OCI-LY7 (cell line): ENCODE measurements around the gene RAPGEF6. TPM values are rescaled to one million over a fixed set of nuclear protein-coding genes. Genes with fewer than 3 reads are reported as not detected.

Experiments used
- BruUV-seq: library from RNA; stranded (reverse); fragments of 400-500 nt; replicated peaks from 2 replicates; lab custom pipeline; 2021; lab: Mats Ljungman, UMichigan
- CTCF ChIA-PET: fragments of 300-600 bp; sonication (Branson Sonifier 250); formaldehyde crosslinking; loops from one replicate; lab custom pipeline; 2022; ENCODE audit warnings: antibody characterized with exemption; ENCODE audit not compliant: unreplicated experiment; lab: Charles Lee
- POLR2A ChIA-PET: fragments of 300-600 bp; sonication (Branson Sonifier 250); formaldehyde crosslinking; loops from one replicate; lab custom pipeline; 2022; ENCODE audit warnings: antibody characterized with exemption; lab: Charles Lee
- DNase-seq: peaks from one replicate; pipeline ENCODE4 v3.0.0-alpha.2; 2015; ENCODE audit warnings: low spot score
- H2AFZ ChIP-seq: fragments of 200-600 bp; sonication (generic), shearing (Covaris generic); 2 replicates; pipeline ENCODE4 v1.6.1; 2014; ENCODE audit warnings: mild to moderate bottlenecking, antibody characterized with exemption, low read length, moderate library complexity
- H3K27ac ChIP-seq: fragments of 200-600 bp; sonication (generic); 2 replicates; pipeline ENCODE4 v1.5.1; 2014; ENCODE audit warnings: mixed run types, low read depth, mild to moderate bottlenecking, moderate library complexity, low read length, inconsistent platforms; ENCODE audit not compliant: poor library complexity, severe bottlenecking
- H3K36me3 ChIP-seq: fragments of 200-600 bp; sonication (generic); 2 replicates; pipeline ENCODE4 v1.6.1; 2014; ENCODE audit warnings: mild to moderate bottlenecking, antibody characterized with exemption, low read length, moderate library complexity, mixed read lengths; ENCODE audit not compliant: insufficient read depth
- H3K4me1 ChIP-seq: fragments of 200-600 bp; sonication (generic); 2 replicates; pipeline ENCODE4 v1.5.1; 2014; ENCODE audit warnings: mild to moderate bottlenecking, low read length; ENCODE audit not compliant: insufficient read depth, poor library complexity, severe bottlenecking
- H3K4me2 ChIP-seq: fragments of 200-600 bp; sonication (generic); 2 replicates; pipeline ENCODE4 v1.6.1; 2014; ENCODE audit warnings: mild to moderate bottlenecking, low read length
- H3K4me3 ChIP-seq: fragments of 200-600 bp; sonication (generic); 2 replicates; pipeline ENCODE4 v1.5.1; 2014; ENCODE audit warnings: mild to moderate bottlenecking, low read depth, low read length; ENCODE audit not compliant: poor library complexity, severe bottlenecking
- H3K79me2 ChIP-seq: fragments of 200-600 bp; sonication (generic); 2 replicates; pipeline ENCODE4 v1.6.1; 2016; ENCODE audit warnings: low read depth, mild to moderate bottlenecking, low read length, moderate library complexity, mixed read lengths; ENCODE audit not compliant: insufficient read depth
- H3K9me2 ChIP-seq: fragments of 200-600 bp; sonication (generic); 2 replicates; pipeline ENCODE4 v1.6.1; 2016; ENCODE audit warnings: mild to moderate bottlenecking, low read length, mixed read lengths; ENCODE audit not compliant: insufficient read depth
- H3K9me3 ChIP-seq: fragments of 200-600 bp; sonication (generic); 2 replicates; pipeline ENCODE4 v1.6.1; 2014; ENCODE audit warnings: mild to moderate bottlenecking, mixed run types, low read length, mixed read lengths
- H4K20me1 ChIP-seq: fragments of 200-600 bp; sonication (generic); 2 replicates; pipeline ENCODE4 v1.6.1; 2014; ENCODE audit warnings: mild to moderate bottlenecking, antibody characterized with exemption, low read length, moderate library complexity, mixed read lengths; ENCODE audit not compliant: insufficient read depth
- CTCF ChIP-seq: fragments of 200-600 bp; sonication (generic); conservative IDR thresholded peaks from 2 replicates; pipeline ENCODE4 v1.5.1; 2014; ENCODE audit warnings: mild to moderate bottlenecking, antibody characterized with exemption, low read length, moderate library complexity, mixed read lengths
- EZH2phosphoT487 ChIP-seq: fragments of 200-600 bp; sonication (generic); IDR thresholded peaks from 2 replicates; pipeline ENCODE4 v1.6.1; 2018; ENCODE audit warnings: low read depth, borderline replicate concordance, mild to moderate bottlenecking, mixed run types, antibody characterized with exemption, low read length, moderate library complexity, mixed read lengths
- intact Hi-C: fragments of 100-400 bp; cut with micrococcal nuclease; formaldehyde crosslinking; loops from one replicate; pipeline ENCODE4 v1.10.0; 2022; ENCODE audit not compliant: unreplicated experiment
- total RNA-seq, 2 experiments: library from RNA; depleted of rRNA in 1 of 2; stranded (reverse); fragments of >200 nt in 1 of 2; shearing (Covaris generic) in 1 of 2; gene quantifications; 2 replicates each; pipeline ENCODE4 v1.2.3, GENCODE V29; 2014 to 2022

The RAPGEF6 gene
- total RNA-seq, 2 experiments from 2014 or later, result 39.6 to 50.8 TPM

- H3K4me3 ChIP-seq, result no peak overlapping the region
- TF ChIP-seq EZH2phosphoT487, result no peak
- no peak for TF ChIP-seq CTCF
- POLR2A ChIA-PET, result no interaction called here
- no peak for DNase-seq
- H3K27ac ChIP-seq, result no peak overlapping the region
- H3K4me1 ChIP-seq, result no peaks in the 10 kb centered on the region
- BruUV-seq, result no TSS peak
- CTCF ChIA-PET, result no interaction called here
- no peaks in the 10 kb centered on the region for H3K9me3 ChIP-seq
- H2AFZ ChIP-seq, result no peak overlapping the region
- peaks cover 72% of the 10 kb centered on the region for H3K36me3 ChIP-seq
- H3K9me2 ChIP-seq, result no peaks in the 10 kb centered on the region
- no peak overlapping the region for H3K4me2 ChIP-seq
- no peaks in the 10 kb centered on the region for H4K20me1 ChIP-seq
- no peaks in the 10 kb centered on the region for H3K79me2 ChIP-seq
- intact Hi-C loops, result no loop called here
Observed at GRCh38 chr5:131466171-131466766, 168.8 kb downstream of the RAPGEF6 start.

GRCh38 chr5:131463656-131464055 lies 171.4 kb downstream of the RAPGEF6 start:
- intact Hi-C loops, result no loop called here
- DNase-seq, result no peak
- TF ChIP-seq EZH2phosphoT487, result no peak
- no peak for TF ChIP-seq CTCF
- no peak overlapping the region for H3K4me2 ChIP-seq
- no peaks in the 10 kb centered on the region for H4K20me1 ChIP-seq
- H2AFZ ChIP-seq, result no peak overlapping the region
- H3K36me3 ChIP-seq, result peaks cover 79% of the 10 kb centered on the region
- no peaks in the 10 kb centered on the region for H3K9me3 ChIP-seq
- H3K4me3 ChIP-seq, result no peak overlapping the region
- no peak overlapping the region for H3K27ac ChIP-seq
- POLR2A ChIA-PET, result interaction anchor here (0.7 to 1.1 kb wide), 3 partner anchors 11 to 28 kb away, joined by 3 to 4 read pairs (median 4); no protein-coding TSS in a partner anchor
- CTCF ChIA-PET, result no interaction called here
- H3K4me1 ChIP-seq, result no peaks in the 10 kb centered on the region
- no peaks in the 10 kb centered on the region for H3K79me2 ChIP-seq
- no peaks in the 10 kb centered on the region for H3K9me2 ChIP-seq
- BruUV-seq, result no TSS peak

GRCh38 chr5:131462454-131462853 lies 172.6 kb downstream of the RAPGEF6 start:
- POLR2A ChIA-PET, result no interaction called here
- Histone ChIP-seq H3K4me1 (no peaks in the 10 kb centered on the region), H3K79me2 (no peaks in the 10 kb centered on the region), H4K20me1 (no peaks in the 10 kb centered on the region), H3K4me3 (no peak overlapping the region), H2AFZ (no peak overlapping the region), H3K4me2 (no peak overlapping the region), H3K27ac (no peak overlapping the region), H3K9me3 (no peaks in the 10 kb centered on the region), H3K36me3 (peaks cover 81% of the 10 kb centered on the region), H3K9me2 (no peaks in the 10 kb centered on the region)
- BruUV-seq, result no TSS peak
- DNase-seq, result no peak
- CTCF ChIA-PET, result no interaction called here
- TF ChIP-seq CTCF, result no peak
- no peak for TF ChIP-seq EZH2phosphoT487
- intact Hi-C loops, result no loop called here
